Measurements from ENCODE around the gene CDA. TPM values are rescaled to one million over a fixed set of nuclear protein-coding genes. Genes with fewer than 3 reads are reported as not detected.

CDA gene
- total and polyA plus RNA-seq, 2 of the 8 experiments (the other 6 are each of a cell fraction or from before 2014, with no cell fraction given), result 4.4 to 11.3 TPM

GRCh38 chr1:20660847-20661206, 71.9 kb downstream of the CDA start:
- WGBS, 2 experiments (ENCODE audit: extremely low coverage in 1 of 2, insufficient coverage in 1 of 2, insufficient read length in 1 of 2, insufficient replicate concordance in 2 of 2, low coverage in 1 of 2, low lambda C conversion rate in 2 of 2, missing lambda C conversion rate in 1 of 2), result 1% methylated on average over 20 of the region's 20 CpGs; no CpG with 5 or more reads in 1 of the 2 experiments
- H3K27ac ChIP-seq (ENCODE audit: low read depth, low read length), result peak overlapping the region; percentile 64
- peak overlapping the region; percentile 82 to 90 (median 84) for H3K9ac ChIP-seq (replicated peaks in 1 of 4; ENCODE audit: extremely low read depth in 1 of 4, low read depth in 3 of 4, low read length in 3 of 4)
- peak overlapping the region; percentile 66 for H3K4ac ChIP-seq (replicated peaks; ENCODE audit: insufficient read length, low read depth, low read length)
- POLR2A ChIA-PET (ENCODE audit: partially characterized antibody), result interaction anchor here (0.9 to 1.8 kb wide), 8 partner anchors 9 to 138 kb away, joined by 3 to 5 read pairs (median 4); partner anchors contain the start of genes FAM43B and HP1BP3
- peak overlapping the region; percentile 71 for H4K5ac ChIP-seq (ENCODE audit: insufficient read length, low read depth, low read length)
- H3K56ac ChIP-seq (replicated peaks; ENCODE audit: insufficient read length, low read depth, low read length), result peak overlapping the region; percentile 49
- peaks cover 12% of the 10 kb centered on the region for H3K23me2 ChIP-seq (ENCODE audit: low read depth, low read length)
- peak overlapping the region; percentile 92; the same call in 1 of the 2 replicates for H4K8ac ChIP-seq (ENCODE audit: extremely low read depth, insufficient read depth, low read length)
- H3K18ac ChIP-seq (ENCODE audit: extremely low read depth, low read length), result peak overlapping the region; percentile 95
- no peak overlapping the region for H2BK20ac ChIP-seq (ENCODE audit: low read length)
- peak overlapping the region; percentile 88 to 95 (median 91) for H3K4me3 ChIP-seq (ENCODE audit: extremely low read depth in 1 of 4, insufficient read depth in 2 of 4, low read depth in 3 of 4, low read length in 4 of 4)
- H3K9me3 ChIP-seq (ENCODE audit: insufficient read depth in 2 of 2, low read depth in 1 of 2, low read length in 1 of 2), result no peaks in the 10 kb centered on the region
- peaks cover 0 to 9% (median 4%) of the 10 kb centered on the region in 4 experiments; a peak in 4 of 7 replicates for H3K4me1 ChIP-seq (replicated peaks in 1 of 4; ENCODE audit: control insufficient read depth in 3 of 4, insufficient read depth in 4 of 4, low read length in 3 of 4)
- H2BK12ac ChIP-seq (ENCODE audit: low read depth, low read length), result no peak overlapping the region
- peak overlapping the region; percentile 75 to 89 for H3K4me2 ChIP-seq (ENCODE audit: insufficient read depth in 1 of 2, low read depth in 2 of 2, low read length in 2 of 2)
- no peak overlapping the region for H2BK120ac ChIP-seq (replicated peaks; ENCODE audit: low read depth, low read length)
- H3K23ac ChIP-seq (ENCODE audit: insufficient read length), result no peak overlapping the region
- peaks cover 9 to 49% of the 10 kb centered on the region in 2 experiments for H3K79me2 ChIP-seq (ENCODE audit: control insufficient read depth in 1 of 2, insufficient read depth in 2 of 2, low read length in 2 of 2)
- DNase-seq (ENCODE audit: low read depth in 1 of 2, low spot score in 2 of 2) (no peak), FAIRE-seq (no peak)
- no peak overlapping the region for H2AK5ac ChIP-seq (ENCODE audit: low read depth, low read length)
- no peak overlapping the region for H3K14ac ChIP-seq (ENCODE audit: insufficient read length)
- CTCF ChIA-PET (ENCODE audit: partially characterized antibody), result interaction anchor here (1.1 to 2.2 kb wide), 3 partner anchors 27 to 75 kb away, joined by 3 to 8 read pairs (median 7); partner anchors contain the start of gene PINK1
- H4K91ac ChIP-seq (replicated peaks; ENCODE audit: insufficient read length, low read length), result peak overlapping the region; percentile 82
- H2BK15ac ChIP-seq (ENCODE audit: low read length), result no peak overlapping the region
- H3K79me1 ChIP-seq (ENCODE audit: low read depth, low read length), result peaks cover 7% of the 10 kb centered on the region
- 0 out of 2 replicates have a peak overlapping the region, but pooled peaks have one; percentile 54 for H2AFZ ChIP-seq (ENCODE audit: low read length)
- no peaks in the 10 kb centered on the region for H3K27me3 ChIP-seq (replicated peaks in 1 of 4; ENCODE audit: control insufficient read depth in 3 of 4, extremely low read depth in 1 of 4, insufficient read depth in 3 of 4, low read length in 3 of 4)
- H2BK5ac ChIP-seq (ENCODE audit: low read depth, low read length), result peak overlapping the region; percentile 83
- peaks cover 4 to 15% of the 10 kb centered on the region in 2 experiments for H4K20me1 ChIP-seq (replicated peaks in 1 of 2; ENCODE audit: control insufficient read depth in 1 of 2, insufficient read depth in 2 of 2, low read length in 2 of 2)
- TF ChIP-seq RXRA (IDR thresholded peaks at IDR 0.05; ENCODE audit: insufficient read depth, low read depth, low read length) (no peak), PHF8 (conservative IDR thresholded peaks at IDR 0.05; ENCODE audit: low read depth, low read length) (no peak), TBP (IDR thresholded peaks at IDR 0.05; ENCODE audit: low read depth, low read length) (no peak), JUND (IDR thresholded peaks at IDR 0.05; ENCODE audit: low read length) (no peak), JUN (IDR thresholded peaks at IDR 0.05; ENCODE audit: low read depth, low read length) (no peak), SP2 (IDR thresholded peaks at IDR 0.05; ENCODE audit: low read length) (no peak), CBX8 (IDR thresholded peaks at IDR 0.05; ENCODE audit: borderline replicate concordance, low read depth, low read length) (no peak), RFX5 (IDR thresholded peaks at IDR 0.05; ENCODE audit: borderline replicate concordance, low read depth, low read length) (no peak), HDAC2 (IDR thresholded peaks at IDR 0.05; ENCODE audit: borderline replicate concordance in 1 of 2, low read depth in 2 of 2, low read length in 2 of 2) (no peak)
- H3K36me3 ChIP-seq (ENCODE audit: control insufficient read depth in 2 of 4, insufficient read depth in 4 of 4, low read length in 3 of 4), result peaks cover 9 to 25% (median 17%) of the 10 kb centered on the region in 4 experiments; a peak in 7 of 8 replicates

Data from H1 (cell line).